WTC11 (cell line): ENCODE results near the gene EPHB6.

Experiments
- AFF4 ChIP-seq: sonication (generic); formaldehyde crosslinking; IDR thresholded peaks from 2 replicates; pipeline ENCODE4 v1.8.1; 2023; ENCODE audit warnings: mild to moderate bottlenecking, missing genetic modification reagents, borderline replicate concordance
- ATF3 ChIP-seq: sonication (generic); formaldehyde crosslinking; conservative IDR thresholded peaks from 2 replicates; pipeline ENCODE4 v1.8.1; 2022; ENCODE audit warnings: mild to moderate bottlenecking, missing genetic modification reagents
- CTCF ChIP-seq: fragments of 200-600 bp; IDR thresholded peaks from 2 replicates; pipeline ENCODE4 v1.8.0; 2022; ENCODE audit warnings: antibody characterized with exemption
- FOXK1 ChIP-seq: sonication (generic); formaldehyde crosslinking; IDR thresholded peaks from 2 replicates; pipeline ENCODE4 v1.8.0; 2022; ENCODE audit warnings: mild to moderate bottlenecking, moderate library complexity, missing genetic modification reagents

GRCh38 chr7:142815134-142815533, 39.7 kb upstream of the EPHB6 start:
- TF ChIP-seq CTCF (no peak), AFF4 (CRISPR knock-in tag) (no peak), FOXK1 (CRISPR knock-in tag) (no peak), ATF3 (no peak)
